HEK293 (cell line): ENCODE results near the gene RTP4.
A peak's percentile ranks its signal among the peaks of the same experiment; 100 is the strongest.

Experiments
- CTCF ChIA-PET: fragments of 350-600 bp; formaldehyde crosslinking; extraction: SDS; loops from one replicate; lab custom pipeline; 2021; ENCODE audit warnings: antibody characterized with exemption; lab: Yijun Ruan, JAX
- POLR2A ChIA-PET: fragments of 300-600 bp; formaldehyde crosslinking; extraction: SDS; loops from one replicate; lab custom pipeline; 2020; ENCODE audit warnings: antibody characterized with exemption, inconsistent platforms; lab: Yijun Ruan, JAX
- H3K27ac ChIP-seq: fragments of 200-500 bp; sonication (Bioruptor generic); 2 replicates; pipeline ENCODE4 v1.5.1; 2014; ENCODE audit warnings: low read depth, low read length, control low read depth, inconsistent platforms; ENCODE audit errors: extremely low read depth
- H3K36me3 ChIP-seq, 2 experiments: fragments of 200-500 bp in 1 of 2; sonication (Bioruptor generic) in 1 of 2; 1 replicate in 1 of 2; 2 replicates in 1 of 2; pipeline ENCODE4 v1.5.1; 2014 to 2017; ENCODE audit warnings: inconsistent platforms in 2 of 2, low read length in 2 of 2; ENCODE audit not compliant: control insufficient read depth in 2 of 2, insufficient read depth in 1 of 2
- H3K4me1 ChIP-seq: fragments of 200-500 bp; sonication (Bioruptor generic); 2 replicates; pipeline ENCODE4 v1.5.1; 2014; ENCODE audit warnings: mild to moderate bottlenecking, low read length, inconsistent platforms; ENCODE audit not compliant: control insufficient read depth, insufficient read depth
- H3K4me3 ChIP-seq: 2 replicates; pipeline ENCODE4 v1.5.1; 2011; ENCODE audit warnings: low read depth, mild to moderate bottlenecking, control low read depth, low read length, moderate library complexity
- H3K9me3 ChIP-seq: fragments of 200-500 bp; sonication (Bioruptor generic); 2 replicates; pipeline ENCODE4 v1.5.1; 2014; ENCODE audit warnings: low read depth, low read length, inconsistent platforms; ENCODE audit not compliant: control insufficient read depth, insufficient read depth
- GLIS2 ChIP-seq: fragments of 450-650 bp; formaldehyde crosslinking; IDR thresholded peaks from 2 replicates; pipeline ENCODE4 v1.5.1; 2016; ENCODE audit warnings: missing biosample characterization, missing genetic modification characterization
- HOXD13 ChIP-seq: sonication (generic); formaldehyde crosslinking; IDR thresholded peaks from 2 replicates; pipeline ENCODE4 v1.8.0; 2022; ENCODE audit warnings: missing genetic modification reagents, borderline replicate concordance
- OVOL3 ChIP-seq: fragments of 450-650 bp; formaldehyde crosslinking; IDR thresholded peaks from 2 replicates; pipeline ENCODE4 v1.5.1; 2016; ENCODE audit warnings: missing biosample characterization, missing genetic modification characterization
- YY1 ChIP-seq: fragments of 450-650 bp; formaldehyde crosslinking; IDR thresholded peaks from 2 replicates; pipeline ENCODE4 v1.5.1; 2018; ENCODE audit warnings: missing biosample characterization, missing genetic modification characterization
- ZFP69B ChIP-seq: fragments of 450-650 bp; formaldehyde crosslinking; IDR thresholded peaks from 2 replicates; pipeline ENCODE4 v1.5.1; 2016; ENCODE audit warnings: missing biosample characterization, missing genetic modification characterization
- ZNF10 ChIP-seq: fragments of 450-650 bp; formaldehyde crosslinking; IDR thresholded peaks from 2 replicates; pipeline ENCODE4 v1.5.1; 2017; ENCODE audit warnings: missing biosample characterization, missing genetic modification characterization
- ZNF239 ChIP-seq: fragments of 450-650 bp; formaldehyde crosslinking; IDR thresholded peaks from 2 replicates; pipeline ENCODE4 v1.5.1; 2016; ENCODE audit warnings: missing biosample characterization, missing genetic modification characterization
- ZNF266 ChIP-seq: fragments of 450-650 bp; formaldehyde crosslinking; IDR thresholded peaks from 2 replicates; pipeline ENCODE4 v1.5.1; 2016; ENCODE audit warnings: missing biosample characterization, missing genetic modification characterization, low read depth
- ZNF501 ChIP-seq: fragments of 450-650 bp; formaldehyde crosslinking; IDR thresholded peaks from 2 replicates; pipeline ENCODE4 v1.5.1; 2016; ENCODE audit warnings: missing biosample characterization, missing genetic modification characterization
- ZNF544 ChIP-seq: fragments of 450-650 bp; formaldehyde crosslinking; IDR thresholded peaks from 2 replicates; pipeline ENCODE4 v1.5.0; 2017; ENCODE audit warnings: missing biosample characterization, missing genetic modification characterization
- ZNF585B ChIP-seq: fragments of 450-650 bp; formaldehyde crosslinking; IDR thresholded peaks from 2 replicates; pipeline ENCODE4 v1.5.1; 2016; ENCODE audit warnings: missing biosample characterization, missing genetic modification characterization
- ZNF776 ChIP-seq: fragments of 450-650 bp; formaldehyde crosslinking; IDR thresholded peaks from 2 replicates; pipeline ENCODE4 v1.5.0; 2017; ENCODE audit warnings: missing biosample characterization, missing genetic modification characterization, borderline replicate concordance
- ZNF785 ChIP-seq: fragments of 450-650 bp; formaldehyde crosslinking; IDR thresholded peaks from 2 replicates; pipeline ENCODE4 v1.5.1; 2016; ENCODE audit warnings: missing biosample characterization, missing genetic modification characterization
- TF ChIP-seq, protein P1 (sequence below): fragments of 450-650 bp; formaldehyde crosslinking; IDR thresholded peaks from 2 replicates; pipeline ENCODE4 v1.5.1; 2016; ENCODE audit warnings: missing biosample characterization, missing genetic modification characterization, low read depth
- TF ChIP-seq, protein P2 (sequence below): fragments of 450-650 bp; formaldehyde crosslinking; IDR thresholded peaks from 2 replicates; pipeline ENCODE4 v1.5.1; 2016; ENCODE audit warnings: missing biosample characterization, missing genetic modification characterization
- TF ChIP-seq, protein P3 (sequence below): fragments of 450-650 bp; formaldehyde crosslinking; IDR thresholded peaks from 2 replicates; pipeline ENCODE4 v1.5.0; 2017; ENCODE audit warnings: missing biosample characterization, missing genetic modification characterization, borderline replicate concordance
- TF ChIP-seq, protein P4 (sequence below): fragments of 450-650 bp; formaldehyde crosslinking; IDR thresholded peaks from 2 replicates; pipeline ENCODE4 v1.5.1; 2016; ENCODE audit warnings: missing biosample characterization, missing genetic modification characterization

Gene RTP4

DNA sequence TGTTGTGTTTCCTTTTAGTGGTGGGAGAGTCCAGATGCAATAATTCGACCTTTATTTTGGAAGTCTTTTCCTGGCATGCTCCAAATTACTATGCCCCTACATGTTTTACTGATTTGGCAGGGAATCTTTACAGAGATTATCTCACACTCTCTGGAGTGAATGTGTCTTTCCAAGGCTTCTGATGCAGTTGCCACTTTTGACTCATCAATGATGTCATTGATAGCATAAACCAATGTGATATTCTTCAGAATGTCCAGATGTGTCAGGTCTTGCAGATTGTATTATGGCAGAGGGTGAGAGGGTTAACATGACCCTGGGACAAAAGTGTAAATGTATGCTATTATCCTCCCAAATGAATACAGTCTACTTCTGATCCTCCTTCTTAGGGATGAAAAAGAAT is 9.7 kb downstream of the RTP4 start:
- Histone ChIP-seq H3K9me3 (no peaks in the 10 kb centered on the region), H3K36me3 (no peaks in the 10 kb centered on the region), H3K27ac (no peak overlapping the region), H3K4me3 (no peak overlapping the region), H3K4me1 (no peaks in the 10 kb centered on the region)
- TF ChIP-seq, protein P1, sequence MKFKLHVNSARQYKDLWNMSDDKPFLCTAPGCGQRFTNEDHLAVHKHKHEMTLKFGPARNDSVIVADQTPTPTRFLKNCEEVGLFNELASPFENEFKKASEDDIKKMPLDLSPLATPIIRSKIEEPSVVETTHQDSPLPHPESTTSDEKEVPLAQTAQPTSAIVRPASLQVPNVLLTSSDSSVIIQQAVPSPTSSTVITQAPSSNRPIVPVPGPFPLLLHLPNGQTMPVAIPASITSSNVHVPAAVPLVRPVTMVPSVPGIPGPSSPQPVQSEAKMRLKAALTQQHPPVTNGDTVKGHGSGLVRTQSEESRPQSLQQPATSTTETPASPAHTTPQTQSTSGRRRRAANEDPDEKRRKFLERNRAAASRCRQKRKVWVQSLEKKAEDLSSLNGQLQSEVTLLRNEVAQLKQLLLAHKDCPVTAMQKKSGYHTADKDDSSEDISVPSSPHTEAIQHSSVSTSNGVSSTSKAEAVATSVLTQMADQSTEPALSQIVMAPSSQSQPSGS (tag by site-specific recombination): peak; percentile 46; the same call in 1 of the 2 replicates
- TF ChIP-seq, protein P2, sequence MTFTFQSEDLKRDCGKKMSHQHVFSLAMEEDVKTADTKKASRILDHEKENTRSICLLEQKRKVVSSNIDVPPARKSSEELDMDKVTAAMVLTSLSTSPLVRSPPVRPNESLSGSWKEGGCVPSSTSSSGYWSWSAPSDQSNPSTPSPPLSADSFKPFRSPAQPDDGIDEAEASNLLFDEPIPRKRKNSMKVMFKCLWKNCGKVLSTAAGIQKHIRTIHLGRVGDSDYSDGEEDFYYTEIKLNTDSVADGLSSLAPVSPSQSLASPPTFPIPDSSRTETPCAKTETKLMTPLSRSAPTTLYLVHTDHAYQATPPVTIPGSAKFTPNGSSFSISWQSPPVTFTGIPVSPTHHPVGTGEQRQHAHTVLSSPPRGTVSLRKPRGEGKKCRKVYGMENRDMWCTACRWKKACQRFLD: no peak
- ChIA-PET POLR2A (no interaction called here), CTCF (no interaction called here)

DNA sequence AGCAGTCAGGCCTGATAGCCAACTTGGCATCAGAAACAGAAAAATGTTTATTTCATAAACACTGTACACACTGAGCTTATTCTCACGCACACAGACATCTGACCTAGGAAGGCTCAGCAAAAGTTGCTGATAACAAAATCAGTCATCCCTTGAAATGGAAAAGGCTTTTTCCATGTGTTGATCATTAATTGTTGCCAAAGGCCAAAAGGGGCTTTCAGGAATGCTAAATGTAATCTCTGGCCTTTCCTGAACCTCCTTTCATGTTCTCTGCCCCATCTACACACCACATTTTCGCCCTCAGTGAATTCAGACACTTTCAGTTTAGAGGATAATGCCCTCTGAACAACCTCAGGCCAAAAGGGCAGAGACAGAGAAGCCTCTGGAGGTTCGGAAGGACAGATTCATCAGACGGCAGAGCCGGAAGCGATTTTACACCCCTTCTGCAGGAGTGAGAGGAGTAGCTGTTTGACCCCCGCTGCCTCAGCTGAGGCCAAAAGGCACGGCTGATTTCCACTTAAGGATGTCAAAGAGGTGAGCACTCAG is 14.5 kb downstream of the RTP4 start:
- no peaks in the 10 kb centered on the region for H3K9me3 ChIP-seq
- no peaks in the 10 kb centered on the region for H3K36me3 ChIP-seq
- ChIA-PET POLR2A (no interaction called here), CTCF (interaction anchor here (2.6 kb wide), 1 partner anchor 63 kb away, joined by 6 read pairs; no protein-coding TSS in a partner anchor)
- TF ChIP-seq, protein P3, sequence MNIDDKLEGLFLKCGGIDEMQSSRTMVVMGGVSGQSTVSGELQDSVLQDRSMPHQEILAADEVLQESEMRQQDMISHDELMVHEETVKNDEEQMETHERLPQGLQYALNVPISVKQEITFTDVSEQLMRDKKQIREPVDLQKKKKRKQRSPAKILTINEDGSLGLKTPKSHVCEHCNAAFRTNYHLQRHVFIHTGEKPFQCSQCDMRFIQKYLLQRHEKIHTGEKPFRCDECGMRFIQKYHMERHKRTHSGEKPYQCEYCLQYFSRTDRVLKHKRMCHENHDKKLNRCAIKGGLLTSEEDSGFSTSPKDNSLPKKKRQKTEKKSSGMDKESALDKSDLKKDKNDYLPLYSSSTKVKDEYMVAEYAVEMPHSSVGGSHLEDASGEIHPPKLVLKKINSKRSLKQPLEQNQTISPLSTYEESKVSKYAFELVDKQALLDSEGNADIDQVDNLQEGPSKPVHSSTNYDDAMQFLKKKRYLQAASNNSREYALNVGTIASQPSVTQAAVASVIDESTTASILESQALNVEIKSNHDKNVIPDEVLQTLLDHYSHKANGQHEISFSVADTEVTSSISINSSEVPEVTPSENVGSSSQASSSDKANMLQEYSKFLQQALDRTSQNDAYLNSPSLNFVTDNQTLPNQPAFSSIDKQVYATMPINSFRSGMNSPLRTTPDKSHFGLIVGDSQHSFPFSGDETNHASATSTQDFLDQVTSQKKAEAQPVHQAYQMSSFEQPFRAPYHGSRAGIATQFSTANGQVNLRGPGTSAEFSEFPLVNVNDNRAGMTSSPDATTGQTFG: no peak
- TF ChIP-seq ZNF785: no peak
- TF ChIP-seq HOXD13: no peak
- H3K4me3 ChIP-seq: no peak overlapping the region
- H3K4me1 ChIP-seq: no peaks in the 10 kb centered on the region
- no peak overlapping the region for H3K27ac ChIP-seq

DNA sequence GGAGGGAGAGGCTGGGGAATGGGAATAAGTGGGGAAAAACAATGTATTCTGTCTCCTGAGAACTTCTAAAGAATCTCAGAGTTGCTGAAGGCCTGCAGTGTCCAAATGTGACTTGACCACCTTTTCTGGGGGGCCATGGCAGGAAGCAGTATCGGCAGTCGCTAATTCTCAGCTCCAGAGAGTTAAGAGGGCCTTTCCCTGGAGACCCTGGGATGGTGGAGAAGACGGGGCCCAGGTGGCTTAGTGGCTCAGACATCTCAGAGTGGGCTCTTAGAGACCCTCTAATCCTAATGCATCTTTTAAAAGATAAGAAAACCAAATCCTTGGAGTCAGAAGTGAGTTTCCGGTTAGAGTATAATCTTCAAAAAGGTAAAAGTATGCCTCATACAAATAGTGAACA is 15.1 kb downstream of the RTP4 start:
- Histone ChIP-seq H3K4me3 (no peak overlapping the region), H3K9me3 (no peaks in the 10 kb centered on the region), H3K36me3 (no peaks in the 10 kb centered on the region), H3K27ac (no peak overlapping the region), H3K4me1 (no peaks in the 10 kb centered on the region)
- CTCF ChIA-PET: interaction anchor here (2.6 kb wide), 1 partner anchor 64 kb away, joined by 6 read pairs; no protein-coding TSS in a partner anchor
- POLR2A ChIA-PET: no interaction called here
- TF ChIP-seq, protein P4, sequence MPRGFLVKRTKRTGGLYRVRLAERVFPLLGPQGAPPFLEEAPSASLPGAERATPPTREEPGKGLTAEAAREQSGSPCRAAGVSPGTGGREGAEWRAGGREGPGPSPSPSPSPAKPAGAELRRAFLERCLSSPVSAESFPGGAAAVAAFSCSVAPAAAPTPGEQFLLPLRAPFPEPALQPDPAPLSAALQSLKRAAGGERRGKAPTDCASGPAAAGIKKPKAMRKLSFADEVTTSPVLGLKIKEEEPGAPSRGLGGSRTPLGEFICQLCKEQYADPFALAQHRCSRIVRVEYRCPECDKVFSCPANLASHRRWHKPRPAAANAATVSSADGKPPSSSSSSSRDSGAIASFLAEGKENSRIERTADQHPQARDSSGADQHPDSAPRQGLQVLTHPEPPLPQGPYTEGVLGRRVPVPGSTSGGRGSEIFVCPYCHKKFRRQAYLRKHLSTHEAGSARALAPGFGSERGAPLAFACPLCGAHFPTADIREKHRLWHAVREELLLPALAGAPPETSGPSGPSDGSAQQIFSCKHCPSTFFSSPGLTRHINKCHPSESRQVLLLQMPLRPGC (tag by site-specific recombination): no peak
- TF ChIP-seq OVOL3 (tag by site-specific recombination) (no peak), ZNF501 (tag by site-specific recombination) (no peak), YY1 (tag by site-specific recombination) (no peak), ZNF785 (no peak), ZNF585B (no peak), ZNF239 (tag by site-specific recombination) (no peak), GLIS2 (tag by site-specific recombination) (no peak), ZNF544 (tag by site-specific recombination) (no peak), ZNF266 (tag by site-specific recombination) (no peak), ZNF10 (tag by site-specific recombination) (no peak), ZFP69B (tag by site-specific recombination) (no peak), ZNF776 (tag by site-specific recombination) (no peak)
